Testis (tissue), 5 donors: ENCODE results near the gene OR8G1. TPM values are rescaled to one million over a fixed set of nuclear protein-coding genes. Genes with fewer than 3 reads are reported as not detected.

Experiments
- DNase-seq: peaks from one replicate; pipeline ENCODE4 v3.0.0-alpha.2; 2019
- H3K27ac ChIP-seq, 2 donors: fragments of 200-600 bp; sonication (generic); one replicate each; pipeline ENCODE4 v1.5.1; 2019
- H3K27me3 ChIP-seq: fragments of 200-600 bp; sonication (generic); one replicate; pipeline ENCODE4 v1.5.1; 2019
- H3K36me3 ChIP-seq: fragments of 200-600 bp; sonication (generic); one replicate; pipeline ENCODE4 v1.5.1; 2017; ENCODE audit warnings: low read depth; ENCODE audit errors: missing control alignments
- H3K4me1 ChIP-seq: fragments of 200-600 bp; sonication (generic); one replicate; pipeline ENCODE4 v1.5.1; 2019
- H3K4me3 ChIP-seq, 2 donors: fragments of 200-600 bp; sonication (generic); one replicate each; pipeline ENCODE4 v1.5.1; 2017 to 2019
- H3K9me3 ChIP-seq: fragments of 200-600 bp; sonication (generic); one replicate; pipeline ENCODE4 v1.5.1; 2017
- CTCF ChIP-seq, 3 experiments: fragments of 450-650 bp in 2 of 3; fragments of 200-600 bp in 1 of 3; sonication (generic) in 1 of 3; IDR thresholded peaks; one replicate each; pipeline ENCODE4 v1.5.1; 2016 to 2019; ENCODE audit warnings: antibody characterized with exemption in 3 of 3, mild to moderate bottlenecking in 2 of 3, moderate library complexity in 1 of 3
- POLR2A ChIP-seq: fragments of 450-650 bp; IDR thresholded peaks from one replicate; pipeline ENCODE4 v1.6.1; 2017; ENCODE audit warnings: antibody characterized with exemption, mild to moderate bottlenecking, moderate library complexity
- WGBS, 2 donors: methylation state at CpG; one replicate each; pipeline ENCODE4 v1.1.5; 2018; 5-methylcytosine and 5-hydroxymethylcytosine counted together
- intact Hi-C: fragments of 100-400 bp; cut with DNase I; formaldehyde crosslinking; loops from one replicate; pipeline ENCODE4 v1.15.1; 2023; ENCODE audit warnings: low total_unique reads
- long read RNA-seq, 2 donors: transcript quantifications; one replicate each; lab custom pipeline, GENCODE V29; 2026
- polyA plus RNA-seq: library from polyadenylated mRNA; stranded (reverse); fragments of 350-450 nt; fragmentation: Illumina TruSeq; extraction: RNeasy Lipid Tissue Mini Kit (QIAGEN cat#74804); gene quantifications from one replicate; pipeline ENCODE4 v1.2.3, GENCODE V29; 2014; ENCODE audit warnings: low read depth, low replicate concordance; ENCODE audit not compliant: insufficient read depth
- total RNA-seq, 2 donors: library from RNA; depleted of rRNA; stranded (reverse); fragments of >200 nt; gene quantifications; one replicate each; pipeline ENCODE4 v1.2.3, GENCODE V29; 2016

OR8G1 gene, protein sequence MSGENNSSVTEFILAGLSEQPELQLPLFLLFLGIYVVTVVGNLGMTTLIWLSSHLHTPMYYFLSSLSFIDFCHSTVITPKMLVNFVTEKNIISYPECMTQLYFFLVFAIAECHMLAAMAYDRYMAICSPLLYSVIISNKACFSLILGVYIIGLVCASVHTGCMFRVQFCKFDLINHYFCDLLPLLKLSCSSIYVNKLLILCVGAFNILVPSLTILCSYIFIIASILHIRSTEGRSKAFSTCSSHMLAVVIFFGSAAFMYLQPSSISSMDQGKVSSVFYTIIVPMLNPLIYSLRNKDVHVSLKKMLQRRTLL
- total RNA-seq (1 to 10 TPM; 1.2 to 2.6 TPM), polyA plus RNA-seq (0.29 TPM)
- long read RNA-seq, donor 1, result 0 reads
- long read RNA-seq, donor 2, result 0 reads

- Histone ChIP-seq H3K36me3 (no peaks in the 10 kb centered on the region), H3K27ac (no peak within 1 kb of the TSS), H3K4me3 (no peak within 1 kb of the TSS), H3K9me3 (no peaks in the 10 kb centered on the region), H3K27me3 (no peaks in the 10 kb centered on the region), H3K4me1 (no peaks in the 10 kb centered on the region)
- 87 to 88% methylated on average over 3 of the region's 3 CpGs for WGBS, 2 donors
- DNase-seq, result no peak
- TF ChIP-seq CTCF (IDR thresholded peaks at IDR 0.05) (no peak), POLR2A (no peak)
- intact Hi-C loops, result no loop called here
Observed at GRCh38 chr11:124240621-124241397, at the start of gene OR8G1. TSS of gene OR8G1 (plus strand) at chr11:124241095. CDS start at chr11:124249676, 8,581 bp downstream.

- 83 to 86% methylated on average over 6 of the region's 6 CpGs for WGBS, 2 donors
- no peaks in the 10 kb centered on the region for H3K27me3 ChIP-seq
- TF ChIP-seq POLR2A (no peak), CTCF (IDR thresholded peaks at IDR 0.05) (no peak)
- H3K4me1 ChIP-seq, result peaks cover 4% of the 10 kb centered on the region
- H3K27ac ChIP-seq, result no peak overlapping the region
- H3K4me3 ChIP-seq, result no peak overlapping the region
- no peak for DNase-seq
- H3K36me3 ChIP-seq, result no peaks in the 10 kb centered on the region
- intact Hi-C loops, result no loop called here
- no peaks in the 10 kb centered on the region for H3K9me3 ChIP-seq
Observed at GRCh38 chr11:124193221-124194010, 47.5 kb upstream of the OR8G1 start.

DNA sequence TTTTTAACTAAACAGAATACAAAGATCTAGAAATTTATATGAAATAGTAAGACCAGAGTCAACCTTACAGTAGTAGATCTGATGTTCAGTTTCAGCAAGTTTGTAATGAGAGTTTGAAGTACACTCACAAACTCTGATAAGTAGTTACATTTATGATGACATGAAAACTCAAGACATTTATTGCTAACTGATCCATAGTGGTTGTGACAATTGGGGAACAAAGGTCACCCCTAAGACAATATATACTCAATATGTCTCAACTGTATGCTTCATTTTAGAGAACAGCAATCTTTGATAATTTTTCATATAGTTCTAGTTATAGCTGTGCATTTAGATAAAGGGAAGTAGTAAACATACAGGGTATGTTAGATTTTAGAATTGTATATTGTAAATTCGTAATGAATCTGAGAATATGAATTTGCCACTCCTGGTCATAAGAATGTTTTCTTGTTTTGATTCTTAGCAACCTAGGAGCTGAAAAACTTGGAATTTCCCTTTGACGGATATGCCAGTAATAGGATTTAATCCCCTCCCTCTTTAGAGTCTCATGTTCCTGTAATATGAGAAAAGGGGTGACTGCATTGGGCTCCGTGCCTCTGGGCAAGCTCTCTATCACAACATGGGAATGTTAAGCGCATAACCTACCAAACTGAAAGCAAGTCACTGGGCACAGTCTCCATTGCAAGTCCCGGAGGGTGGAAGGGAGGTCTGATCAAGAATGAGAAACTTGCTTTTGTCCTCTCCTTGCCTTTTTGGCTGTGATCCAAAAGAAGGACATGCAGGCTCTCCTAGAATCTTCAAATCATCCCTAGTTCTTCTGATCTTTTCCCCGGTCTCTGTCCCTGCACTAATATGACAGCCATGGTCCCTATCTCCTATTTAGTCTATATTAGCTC lies 46.4 kb upstream of the OR8G1 start:
- H3K9me3 ChIP-seq, result no peaks in the 10 kb centered on the region
- no peak overlapping the region for H3K4me3 ChIP-seq
- no peak overlapping the region for H3K27ac ChIP-seq
- no peaks in the 10 kb centered on the region for H3K27me3 ChIP-seq
- H3K36me3 ChIP-seq, result no peaks in the 10 kb centered on the region
- TF ChIP-seq POLR2A (no peak), CTCF (IDR thresholded peaks at IDR 0.05) (no peak)
- H3K4me1 ChIP-seq, result peaks cover 4% of the 10 kb centered on the region
- intact Hi-C loops, result no loop called here
- DNase-seq, result no peak
- WGBS, 2 donors, result 79 to 81% methylated on average over 6 of the region's 6 CpGs

GRCh38 chr11:124195189-124195734 lies 45.6 kb upstream of the OR8G1 start:
- peaks cover 4% of the 10 kb centered on the region for H3K4me1 ChIP-seq
- H3K4me3 ChIP-seq, result no peak overlapping the region
- WGBS, 2 donors, result 33 to 49% methylated on average over 4 of the region's 4 CpGs
- peak; percentile 76 for DNase-seq
- no peaks in the 10 kb centered on the region for H3K27me3 ChIP-seq
- intact Hi-C loops, result no loop called here
- no peaks in the 10 kb centered on the region for H3K9me3 ChIP-seq
- TF ChIP-seq POLR2A, result no peak
- peak; percentile 33 to 56 (median 40) for TF ChIP-seq CTCF (IDR thresholded peaks at IDR 0.05)
- no peaks in the 10 kb centered on the region for H3K36me3 ChIP-seq
- no peak overlapping the region for H3K27ac ChIP-seq
